Lower leg skin (tissue), 3 donors: ENCODE measurements around the gene SCUBE1.

Source experiments
- CTCF ChIP-seq, 3 donors: fragments of 450-650 bp; IDR thresholded peaks; one replicate each; pipeline ENCODE4 v1.5.1; 2016; ENCODE audit warnings: antibody characterized with exemption in 3 of 3, mild to moderate bottlenecking in 3 of 3, moderate library complexity in 2 of 3
- POLR2A ChIP-seq, 2 donors: fragments of 450-650 bp; IDR thresholded peaks; one replicate each; pipeline ENCODE4 v1.6.1; 2016 to 2017; ENCODE audit warnings: antibody characterized with exemption in 2 of 2, mild to moderate bottlenecking in 1 of 2, moderate library complexity in 1 of 2

DNA sequence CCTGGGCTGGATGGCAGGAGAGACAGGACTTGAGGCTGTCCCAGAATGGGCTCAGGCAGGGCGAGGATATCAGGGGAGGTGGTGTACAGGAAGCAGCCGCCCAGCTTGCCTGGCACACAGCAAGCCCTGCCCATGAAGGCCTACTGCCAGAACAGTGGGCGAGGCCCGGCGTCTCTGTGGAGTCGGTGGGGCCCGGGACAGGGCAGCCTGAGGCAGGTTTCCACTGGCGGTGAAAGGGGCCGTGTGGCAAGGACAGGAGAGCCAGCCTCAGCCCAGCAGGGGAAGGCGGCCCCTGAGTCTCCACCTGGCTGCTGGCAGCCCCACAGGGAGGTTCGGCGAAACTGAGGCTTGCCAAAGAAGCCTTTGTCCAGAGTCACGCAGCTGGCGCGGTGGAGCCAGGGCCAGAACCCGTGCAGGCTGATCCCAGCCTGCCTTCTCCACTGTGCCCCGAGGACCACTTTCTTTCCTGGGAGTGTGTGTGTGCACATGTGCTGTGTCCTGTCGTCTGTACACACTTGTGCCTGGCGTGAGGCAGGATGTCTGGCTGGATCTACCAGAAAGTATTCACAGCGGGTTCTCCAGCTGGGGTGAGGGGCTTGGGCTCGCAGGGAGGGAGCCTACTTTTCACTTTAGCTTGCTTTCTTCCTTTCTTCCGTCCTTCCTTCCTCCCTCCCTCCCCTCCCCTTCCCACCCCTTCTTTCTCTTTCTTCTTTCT, 190.7 kb downstream of the SCUBE1 start:
- TF ChIP-seq CTCF (IDR thresholded peaks at IDR 0.05) (no peak), POLR2A (IDR thresholded peaks at IDR 0.05) (no peak)
